NCI-H2107 (cell line): Measurements from ENCODE around the gene KRTAP4-9.
"Not testable (repeated sequence)": the region's sequence is repeated elsewhere in the genome, so short reads cannot be mapped to it uniquely, and the experiment has no call there.

Experiments used
- DNase-seq: peaks from one replicate; lab custom pipeline; 2025; lab: John Stamatoyannopoulos, UW

Gene KRTAP4-9

GRCh38 chr17:41105347-41105746 is at the start of gene KRTAP4-9:
KRTAP4-9 (plus strand) TSS chr17:41105389; CDS start chr17:41105389, 0 bp downstream.
- DNase-seq, result not testable (repeated sequence)

- no peak for DNase-seq
These were observed 47.6 kb upstream of the KRTAP4-9 start for GRCh38 chr17:41057547-41057946.

- no peak for DNase-seq
These were observed 46.4 kb upstream of the KRTAP4-9 start for GRCh38 chr17:41058741-41059140.

GRCh38 chr17:41059276-41060051 is 45.7 kb upstream of the KRTAP4-9 start:
- DNase-seq, result not testable (repeated sequence)

- DNase-seq, result no peak
These were observed 45.1 kb upstream of the KRTAP4-9 start, which contains the start of gene KRTAP2-3 for GRCh38 chr17:41060052-41060604. KRTAP2-3 (minus strand) TSS chr17:41060114; CDS start chr17:41060050, 64 bp downstream.

- no peak for DNase-seq
These were observed 43.2 kb upstream of the KRTAP4-9 start for GRCh38 chr17:41061964-41062363.

- no peak for DNase-seq
These were observed 41.7 kb upstream of the KRTAP4-9 start for GRCh38 chr17:41063449-41063848.

GRCh38 chr17:41064301-41064700 is 40.9 kb upstream of the KRTAP4-9 start:
- no peak for DNase-seq

GRCh38 chr17:41065016-41065689 is 40.0 kb upstream of the KRTAP4-9 start:
- not testable (repeated sequence) for DNase-seq

- no peak for DNase-seq
These were observed 39.2 kb upstream of the KRTAP4-9 start, which contains the start of gene KRTAP2-4 for GRCh38 chr17:41065829-41066624. KRTAP2-4 (minus strand) TSS chr17:41065879; CDS start chr17:41065845, 34 bp downstream.

GRCh38 chr17:41067281-41067680 is 37.9 kb upstream of the KRTAP4-9 start:
- DNase-seq, result no peak

- no peak for DNase-seq
These were observed 36.2 kb upstream of the KRTAP4-9 start for GRCh38 chr17:41069031-41069430.

GRCh38 chr17:41071606-41072360 is 33.4 kb upstream of the KRTAP4-9 start:
- DNase-seq, result no peak

GRCh38 chr17:41073676-41074075 is 31.5 kb upstream of the KRTAP4-9 start:
- no peak for DNase-seq

GRCh38 chr17:41076788-41077187 is 28.4 kb upstream of the KRTAP4-9 start:
- DNase-seq, result no peak

GRCh38 chr17:41082626-41083025 is 22.6 kb upstream of the KRTAP4-9 start:
- DNase-seq, result no peak

GRCh38 chr17:41083427-41083826 is 21.8 kb upstream of the KRTAP4-9 start:
- DNase-seq, result not testable (repeated sequence)

GRCh38 chr17:41084100-41084856 is 20.9 kb upstream of the KRTAP4-9 start, which contains the start of gene KRTAP4-7:
KRTAP4-7 (plus strand) TSS chr17:41084150; CDS start chr17:41084207, 57 bp downstream.
- DNase-seq, result not testable (repeated sequence)

GRCh38 chr17:41088760-41089352 is 16.3 kb upstream of the KRTAP4-9 start:
- DNase-seq, result not testable (repeated sequence)

GRCh38 chr17:41096055-41096454 is 9.1 kb upstream of the KRTAP4-9 start:
- no peak for DNase-seq
